HG03095 (cell line): ENCODE data around the gene CDK1.

Source experiments
- ATAC-seq: cut with Tn5 transposase; IDR thresholded peaks from one replicate; pipeline ENCODE4 v1.9.1; 2021; ENCODE audit warnings: moderate library complexity; ENCODE audit not compliant: unreplicated experiment

CDK1 gene

DNA sequence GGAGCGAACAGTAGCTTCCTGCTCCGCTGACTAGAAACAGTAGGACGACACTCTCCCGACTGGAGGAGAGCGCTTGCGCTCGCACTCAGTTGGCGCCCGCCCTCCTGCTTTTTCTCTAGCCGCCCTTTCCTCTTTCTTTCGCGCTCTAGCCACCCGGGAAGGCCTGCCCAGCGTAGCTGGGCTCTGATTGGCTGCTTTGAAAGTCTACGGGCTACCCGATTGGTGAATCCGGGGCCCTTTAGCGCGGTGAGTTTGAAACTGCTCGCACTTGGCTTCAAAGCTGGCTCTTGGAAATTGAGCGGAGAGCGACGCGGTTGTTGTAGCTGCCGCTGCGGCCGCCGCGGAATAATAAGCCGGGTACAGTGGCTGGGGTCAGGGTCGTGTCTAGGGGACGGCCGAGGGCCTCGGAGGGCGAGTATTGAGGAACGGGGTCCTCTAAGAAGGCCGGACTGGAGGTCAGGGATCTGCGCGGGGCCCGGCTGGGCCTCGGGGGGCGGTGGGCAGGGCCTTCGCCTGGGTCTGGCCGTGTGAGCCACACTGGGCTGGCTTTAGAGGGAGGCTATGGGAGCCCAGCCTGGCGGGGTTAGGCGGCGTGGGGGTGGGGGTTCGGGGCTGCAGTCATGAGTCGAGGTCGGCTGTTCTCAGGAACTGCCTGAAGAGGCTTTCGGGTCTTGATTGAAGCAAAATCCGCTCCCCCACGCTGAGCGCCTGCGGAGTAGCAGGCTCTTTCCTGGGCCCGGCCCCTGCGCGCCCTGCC, at the start of gene CDK1:
Gene CDK1 (plus strand): TSS at position 265 of the 757 bp plus-strand sequence. CDS start 1,688 bp downstream, outside the sequence.
- peak; percentile 97 for ATAC-seq

DNA sequence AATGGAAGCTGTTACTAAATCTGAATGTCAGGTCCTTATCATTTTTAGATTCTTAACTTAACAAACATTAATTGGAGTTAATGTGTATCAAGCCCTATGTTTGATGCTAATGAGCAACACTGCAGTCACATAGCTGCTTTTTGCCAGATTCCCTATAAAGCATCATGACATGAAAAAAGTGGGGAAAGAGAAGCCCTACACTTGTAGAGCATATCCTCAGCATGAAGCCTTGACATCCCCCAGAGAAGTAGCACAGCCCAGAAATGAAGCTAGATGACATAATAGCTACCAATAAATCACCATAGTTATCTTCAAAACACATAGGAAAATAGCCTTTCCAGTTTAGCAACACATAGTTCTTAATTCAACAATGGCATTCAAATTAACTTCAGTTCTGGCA, 49.2 kb upstream of the CDK1 start:
- ATAC-seq = no peak

DNA sequence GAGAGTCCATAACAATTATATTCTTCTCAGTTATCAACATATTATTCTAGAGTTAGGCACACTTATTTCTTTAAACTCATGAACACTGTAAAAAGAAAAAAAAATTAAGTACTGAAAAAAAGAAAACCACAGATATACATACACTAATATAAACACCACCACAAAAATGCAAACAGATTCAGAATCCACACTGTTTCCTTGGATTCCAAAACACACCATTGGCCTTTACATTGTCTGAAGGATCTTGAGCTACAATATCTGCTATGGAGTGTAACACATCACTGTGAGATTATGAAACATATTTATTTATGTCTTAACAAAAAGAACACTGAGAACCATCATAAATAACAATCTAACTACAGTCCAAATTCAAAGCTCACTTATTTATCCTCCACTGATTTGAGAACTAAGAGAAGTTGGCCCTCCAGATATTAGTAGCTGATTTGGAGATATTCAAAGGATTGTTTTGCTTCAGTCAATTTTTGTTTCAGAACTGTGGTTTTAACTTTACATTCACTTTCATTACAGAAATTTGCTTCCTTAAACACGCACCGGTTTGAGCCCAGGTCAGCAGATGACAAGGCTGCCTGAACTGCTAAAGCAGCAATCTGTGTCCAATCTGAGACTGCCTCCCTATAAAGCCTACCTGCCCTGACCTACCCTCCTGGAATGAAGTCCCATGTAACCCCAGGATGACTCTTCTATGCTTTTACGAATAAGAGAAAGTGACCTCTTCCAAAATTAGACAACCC, 47.0 kb upstream of the CDK1 start:
- ATAC-seq = peak; percentile 84

DNA sequence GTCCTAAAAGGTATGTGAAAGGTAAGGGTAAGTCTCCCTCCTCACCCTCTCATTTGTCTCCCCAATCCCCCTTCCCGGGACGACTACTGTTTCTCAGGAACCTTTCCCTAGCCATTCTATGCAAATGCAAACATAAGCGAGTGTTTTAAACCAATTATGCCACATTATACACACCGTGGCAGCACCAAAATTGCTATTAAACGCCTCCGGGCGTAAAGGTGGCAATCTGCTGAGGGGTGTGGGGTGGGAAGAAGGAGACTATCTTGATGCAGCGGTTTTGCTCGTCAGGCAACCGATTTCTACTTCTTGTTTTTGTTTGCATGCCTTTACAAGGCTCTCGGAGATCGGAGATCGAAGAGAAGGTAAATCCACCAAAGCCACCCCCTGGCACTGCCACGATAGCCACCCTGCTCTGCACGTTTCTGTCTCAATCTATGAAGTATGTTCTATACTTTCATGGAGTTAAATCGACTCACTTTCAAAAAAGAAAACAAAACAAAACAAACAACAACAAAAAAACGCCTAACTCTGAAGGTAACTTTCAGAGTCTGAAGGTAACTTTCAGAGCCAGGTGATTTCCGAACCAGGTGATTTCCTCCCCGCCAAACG, 46.0 kb upstream of the CDK1 start:
- no peak for ATAC-seq

DNA sequence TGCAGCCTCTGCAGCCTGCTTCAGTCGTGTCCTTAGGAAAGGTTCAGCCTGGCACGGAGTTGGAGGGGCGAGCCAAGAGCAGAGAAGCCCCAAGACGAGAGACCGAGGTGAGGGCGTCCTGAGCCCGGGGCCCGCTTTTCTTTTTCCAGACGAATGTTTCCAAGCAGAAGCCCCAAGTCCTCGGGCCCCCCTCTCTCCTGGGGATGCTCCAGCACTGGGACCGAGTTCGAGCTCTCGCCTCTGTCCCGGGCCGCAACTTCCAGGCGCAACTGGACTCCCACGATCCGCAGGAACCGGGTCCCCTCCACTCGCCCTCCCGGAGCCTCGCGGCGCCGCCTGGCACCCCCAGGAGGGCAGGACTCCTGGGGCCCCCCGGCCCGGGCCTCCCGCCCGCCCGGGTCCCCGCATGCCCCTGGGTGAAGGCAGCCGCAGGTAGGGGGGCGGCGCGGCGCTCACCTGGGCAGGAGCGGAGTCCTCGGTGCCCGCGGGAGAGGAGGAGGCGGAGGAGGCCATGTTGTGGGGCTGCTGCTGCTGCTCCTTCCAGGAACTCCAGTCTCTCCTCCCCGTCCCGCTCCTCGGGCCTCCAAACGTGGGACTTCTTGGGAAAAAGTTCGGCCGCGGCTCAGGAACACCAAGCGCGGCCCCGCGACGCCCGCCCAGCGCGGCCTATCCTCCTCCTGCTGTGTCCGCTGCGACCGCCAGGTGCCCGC, 45.3 kb upstream of the CDK1 start:
- ATAC-seq = peak; percentile 42

DNA sequence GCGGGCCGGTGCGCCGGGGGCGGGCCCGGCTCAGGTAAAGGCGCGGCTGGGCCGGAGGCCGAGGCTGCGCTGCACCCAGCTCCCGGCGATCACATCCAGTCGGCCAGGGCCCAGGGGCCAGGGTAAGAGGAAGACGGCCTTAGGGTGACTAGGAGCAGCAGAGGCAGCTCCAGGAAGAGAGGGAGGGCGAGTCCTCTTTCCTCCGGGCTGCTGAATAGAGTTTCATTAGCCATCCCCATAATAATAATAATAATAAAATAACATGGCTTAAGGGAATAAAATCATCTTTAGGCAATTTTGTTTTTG, 44.8 kb upstream of the CDK1 start:
- no peak for ATAC-seq

DNA sequence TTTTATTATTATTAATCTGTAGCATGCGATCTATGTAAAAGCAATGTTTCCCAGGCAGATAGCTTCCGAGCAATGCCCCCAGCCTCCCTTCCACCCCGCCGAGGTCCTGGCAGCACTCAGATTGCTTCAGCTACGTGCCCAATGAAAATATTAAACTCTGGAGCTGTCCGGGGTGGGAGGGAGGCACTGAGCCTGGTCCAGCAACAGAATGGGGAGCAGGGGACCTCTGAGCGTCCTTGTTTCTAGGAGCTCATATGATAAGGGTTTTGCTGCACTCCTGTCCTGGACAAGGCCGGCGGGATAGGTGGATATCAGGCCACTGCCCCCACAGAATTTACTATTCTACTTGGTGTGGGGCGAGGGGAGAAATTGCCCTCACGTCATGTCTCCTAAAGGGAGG, 44.5 kb upstream of the CDK1 start:
- no peak for ATAC-seq

DNA sequence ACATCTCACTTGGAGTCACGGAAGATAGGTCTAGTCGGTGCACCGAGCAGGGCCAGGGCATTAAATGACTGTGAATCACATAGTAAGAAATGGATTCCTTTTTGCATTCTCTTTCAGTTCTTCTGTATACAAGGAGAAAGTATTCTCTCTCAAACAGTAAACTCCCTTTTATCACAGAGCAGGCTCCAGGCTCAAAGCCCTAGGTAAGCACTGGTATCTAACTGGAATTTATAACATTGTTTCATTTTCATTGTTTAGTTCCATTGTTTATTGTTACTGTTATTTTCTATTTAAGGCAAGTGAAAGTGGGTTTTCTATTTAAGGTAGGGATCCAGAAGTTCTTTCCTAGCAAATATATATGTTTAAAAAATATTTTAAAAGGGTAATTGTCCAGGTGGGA, 44.1 kb upstream of the CDK1 start:
- no peak for ATAC-seq

DNA sequence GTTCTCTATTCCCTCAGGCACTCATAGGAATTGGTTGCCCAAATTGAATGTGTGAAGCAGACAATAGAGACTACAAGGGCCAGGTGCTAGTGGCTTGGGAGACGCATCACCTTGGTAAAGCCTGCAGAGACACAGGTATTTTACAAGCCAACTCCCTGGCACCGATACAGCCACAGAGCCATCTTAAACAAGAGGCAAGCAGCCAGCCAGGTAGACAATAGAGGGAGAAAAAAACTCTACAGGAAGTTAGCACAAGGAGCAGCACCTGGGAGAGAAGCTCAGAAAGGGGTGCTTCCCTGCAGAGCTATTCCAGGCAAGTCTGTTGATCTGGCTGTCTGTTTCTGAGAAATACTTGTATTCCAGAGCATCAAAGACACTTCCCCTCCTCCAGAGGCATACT, 43.0 kb upstream of the CDK1 start:
- ATAC-seq = no peak

DNA sequence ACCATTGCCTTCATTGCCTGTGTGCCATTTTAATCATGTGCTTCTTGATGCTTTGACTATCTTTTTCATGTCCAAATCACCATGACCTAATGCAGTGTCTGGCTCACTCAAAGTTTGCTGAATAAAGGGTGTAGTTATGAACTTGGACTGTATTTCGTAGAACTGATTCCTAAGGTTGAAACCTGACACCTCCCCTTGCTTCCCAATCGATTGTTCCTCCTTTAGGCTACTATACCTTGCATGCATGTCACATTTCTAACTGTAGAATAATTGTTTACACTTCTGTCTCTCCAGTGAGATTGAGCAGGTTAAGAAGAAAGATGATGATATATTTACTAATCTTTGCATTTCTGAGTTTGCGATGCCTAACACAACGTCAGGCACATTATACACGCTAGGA, 41.0 kb upstream of the CDK1 start:
- ATAC-seq = no peak

DNA sequence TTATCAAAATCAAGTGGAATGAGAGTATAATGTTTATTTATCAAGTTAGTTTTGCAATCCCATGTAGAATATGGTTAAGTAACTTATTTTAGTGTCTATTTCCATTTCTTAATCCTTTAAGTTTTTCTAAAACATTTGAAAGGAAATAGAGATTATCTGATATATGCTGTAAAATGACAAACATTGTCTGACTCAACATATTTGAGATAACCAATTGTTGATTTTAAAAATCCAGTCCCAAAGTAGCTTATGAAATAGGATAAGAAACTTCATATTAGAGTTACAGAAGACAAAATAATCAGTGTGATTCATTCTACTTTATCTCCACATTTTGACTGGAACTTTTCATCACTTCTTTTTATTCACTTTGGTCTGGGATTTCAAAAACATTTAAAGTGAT, 38.7 kb upstream of the CDK1 start:
- no peak for ATAC-seq

DNA sequence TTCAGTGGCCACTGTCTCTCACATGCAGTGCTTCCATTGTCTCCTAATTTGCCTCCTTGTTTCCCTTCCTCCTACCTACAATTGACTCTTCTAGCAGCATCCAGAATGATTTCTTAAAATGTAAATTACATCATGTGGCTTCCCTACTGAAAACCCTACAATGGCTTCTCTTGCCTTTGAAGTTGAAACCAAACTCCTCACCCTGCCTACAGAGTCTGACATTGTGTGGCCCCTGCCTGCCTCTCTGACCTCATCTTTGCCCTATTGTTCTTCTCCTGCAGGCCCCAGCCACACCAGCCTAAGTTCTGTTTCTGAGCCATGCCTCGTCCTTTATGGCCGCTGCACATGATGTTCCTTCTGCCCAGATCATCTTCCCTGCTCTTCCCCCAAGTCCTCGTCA, 35.8 kb upstream of the CDK1 start:
- no peak for ATAC-seq

DNA sequence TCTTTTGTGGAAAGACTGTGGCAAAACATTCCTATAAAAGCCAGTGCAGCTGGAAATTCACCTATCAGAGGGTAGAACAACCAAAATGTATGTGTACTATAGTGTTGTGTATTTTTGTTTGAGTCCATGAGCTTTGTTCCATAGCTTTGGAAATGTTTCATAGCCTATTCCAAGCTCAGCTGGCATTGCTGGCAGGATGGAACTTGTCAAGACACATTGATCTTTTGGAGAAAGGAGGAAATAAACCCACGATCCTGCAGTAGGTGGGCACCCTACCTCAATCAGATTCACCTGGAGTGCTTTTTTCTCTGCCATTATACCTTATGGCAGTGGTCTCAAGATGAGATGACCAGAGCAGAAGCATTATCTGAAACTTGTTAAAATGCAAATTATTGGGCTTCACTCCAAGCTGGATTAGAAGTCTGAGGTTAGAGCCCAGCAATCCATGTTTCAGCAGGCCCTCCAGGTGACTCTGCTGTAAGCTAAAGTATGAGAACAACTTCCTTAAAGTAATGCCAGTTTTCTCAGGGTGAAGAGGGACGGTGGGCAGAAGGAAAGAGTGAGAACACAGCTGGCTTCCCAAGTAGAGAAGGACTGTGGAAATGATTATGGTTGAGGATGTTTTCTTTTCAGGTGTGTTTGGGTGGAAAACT, 30.3 kb upstream of the CDK1 start:
- no peak for ATAC-seq

DNA sequence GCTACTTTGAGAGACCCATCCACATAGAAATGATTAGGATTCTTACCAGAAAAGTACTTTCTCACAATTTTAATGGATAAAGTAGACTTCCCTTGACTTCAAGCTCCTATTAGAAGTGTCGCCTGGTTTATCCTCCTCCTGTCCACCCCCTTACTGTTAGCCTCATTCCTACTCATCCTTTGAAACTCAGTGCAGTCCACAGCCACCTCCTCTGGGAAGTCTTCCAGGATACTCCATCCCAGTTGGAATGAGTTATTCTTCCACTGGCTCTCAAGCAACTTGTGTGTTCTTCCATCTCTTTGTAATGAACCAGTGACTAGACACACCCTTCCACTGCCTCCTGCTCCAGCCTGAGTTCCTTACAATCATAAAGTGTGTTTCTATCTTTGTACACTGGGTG, 25.1 kb upstream of the CDK1 start:
- ATAC-seq = no peak

DNA sequence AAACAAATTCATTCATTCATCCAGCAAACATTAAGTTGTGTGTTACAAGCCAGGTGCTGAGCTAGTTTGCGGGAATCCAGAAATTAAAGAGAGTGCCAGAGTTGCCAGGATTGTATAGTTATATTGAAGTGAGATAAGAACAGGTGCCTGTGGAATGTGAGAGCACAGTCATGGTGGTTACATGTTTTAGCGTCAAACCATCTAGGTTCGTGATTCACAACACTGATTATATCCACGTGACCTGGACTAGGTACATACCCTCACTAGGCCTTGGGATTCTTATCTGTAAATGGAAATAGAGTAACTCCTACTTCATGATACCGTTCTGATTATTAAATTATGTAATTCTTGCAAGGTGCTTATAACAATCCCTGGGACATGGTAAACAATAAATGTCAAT, 24.5 kb upstream of the CDK1 start:
- no peak for ATAC-seq

DNA sequence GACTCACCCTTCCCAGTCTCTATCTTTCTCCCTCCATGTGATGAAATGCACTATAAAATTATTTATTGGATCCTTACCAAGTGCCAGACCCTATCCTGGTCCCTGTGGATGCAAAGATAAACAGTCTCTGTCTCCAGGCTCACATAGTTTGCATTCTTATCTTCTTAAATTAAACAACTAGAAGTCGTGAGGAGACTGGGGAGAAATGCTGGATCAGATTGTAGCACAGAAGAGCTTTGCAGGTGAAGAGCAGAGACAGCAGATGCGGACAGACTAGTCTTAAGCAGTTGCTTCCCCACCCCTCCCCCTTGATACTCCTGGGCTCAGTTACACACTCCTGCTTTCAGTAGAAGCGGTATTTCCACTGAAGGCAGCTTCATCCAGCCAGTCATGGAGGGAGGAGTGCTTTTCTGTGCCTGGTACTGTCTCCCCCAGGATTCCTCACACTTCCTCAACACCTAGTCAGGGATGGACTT, 20.8 kb upstream of the CDK1 start:
- no peak for ATAC-seq

DNA sequence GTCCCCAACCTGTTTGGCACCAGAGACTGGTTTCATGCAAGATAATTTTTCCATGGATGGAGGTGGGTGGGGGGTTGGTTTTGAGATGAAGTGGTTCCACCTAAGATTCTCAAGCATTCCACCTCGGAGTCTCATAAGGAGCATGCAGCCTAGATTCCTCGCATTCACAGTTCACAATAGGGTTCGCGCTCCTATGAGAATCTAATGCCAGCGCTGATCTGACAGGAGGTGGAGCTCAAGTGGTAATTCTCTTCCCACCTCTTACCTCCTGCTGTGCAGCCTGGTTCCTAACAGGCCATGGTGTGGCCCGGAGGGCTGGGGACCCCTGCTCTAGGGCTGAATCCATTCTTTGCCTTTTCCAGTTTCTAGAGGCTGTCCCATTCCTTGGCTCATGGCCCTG, 19.1 kb upstream of the CDK1 start:
- no peak for ATAC-seq

DNA sequence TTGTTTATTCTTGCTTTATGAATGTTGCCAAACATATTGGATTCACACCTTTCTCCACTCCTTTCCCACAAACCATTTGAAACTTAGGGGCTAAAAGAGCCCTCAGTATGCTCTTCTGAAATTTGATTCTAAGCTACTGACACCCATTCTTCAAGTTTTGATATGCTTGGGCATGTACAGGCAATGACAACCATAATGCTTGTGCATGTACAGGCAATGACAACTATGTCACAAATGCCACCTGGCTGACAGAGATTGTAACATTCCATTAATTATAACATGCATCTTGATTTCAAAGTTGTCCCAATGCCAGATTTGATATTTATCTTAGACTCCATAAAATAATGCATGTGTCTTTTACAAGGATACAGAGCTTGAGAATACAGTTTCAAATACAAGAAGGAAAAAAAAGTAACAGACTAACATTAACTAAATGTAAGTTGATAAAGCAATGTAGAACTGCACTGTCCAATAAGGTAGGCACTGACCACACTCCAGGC, 17.5 kb upstream of the CDK1 start:
- ATAC-seq = no peak

DNA sequence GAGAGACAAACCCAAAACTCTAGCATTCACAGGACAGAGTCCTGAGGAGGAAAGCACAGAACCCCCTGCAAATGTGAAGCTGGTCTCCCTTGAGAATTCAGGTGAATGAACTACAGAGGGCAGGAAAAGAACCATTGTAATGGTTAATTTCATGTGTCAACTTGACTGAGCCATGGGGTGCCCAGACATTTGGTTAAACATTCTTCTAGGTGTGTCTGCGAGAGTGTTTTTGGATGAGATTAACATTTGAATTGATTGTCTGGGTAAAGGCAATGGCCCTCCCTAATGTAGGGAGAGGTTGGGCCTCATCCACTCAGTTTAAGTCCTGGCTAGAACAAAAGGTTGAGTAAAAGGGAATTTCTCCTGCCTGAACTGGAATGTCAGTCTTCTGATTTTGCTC, 15.7 kb upstream of the CDK1 start:
- no peak for ATAC-seq

DNA sequence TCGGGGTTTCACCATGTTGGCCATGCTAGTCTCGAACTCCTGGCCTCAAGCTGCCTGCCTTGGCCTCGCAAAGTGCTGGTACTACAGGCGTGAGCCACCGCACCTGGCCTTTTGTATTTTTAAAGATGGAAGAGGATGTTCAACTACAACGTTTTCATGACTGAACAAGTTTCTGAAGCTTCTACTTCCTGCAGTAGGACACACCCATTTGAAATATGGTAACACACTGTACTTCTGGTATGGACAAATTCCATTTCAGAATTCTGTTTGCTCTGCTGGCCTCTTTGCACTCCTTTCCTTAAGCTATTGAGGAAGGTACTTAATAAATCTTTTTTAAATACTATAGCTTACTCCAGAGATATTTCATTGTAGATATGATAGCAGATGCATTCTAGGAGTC, 10.9 kb upstream of the CDK1 start:
- no peak for ATAC-seq

DNA sequence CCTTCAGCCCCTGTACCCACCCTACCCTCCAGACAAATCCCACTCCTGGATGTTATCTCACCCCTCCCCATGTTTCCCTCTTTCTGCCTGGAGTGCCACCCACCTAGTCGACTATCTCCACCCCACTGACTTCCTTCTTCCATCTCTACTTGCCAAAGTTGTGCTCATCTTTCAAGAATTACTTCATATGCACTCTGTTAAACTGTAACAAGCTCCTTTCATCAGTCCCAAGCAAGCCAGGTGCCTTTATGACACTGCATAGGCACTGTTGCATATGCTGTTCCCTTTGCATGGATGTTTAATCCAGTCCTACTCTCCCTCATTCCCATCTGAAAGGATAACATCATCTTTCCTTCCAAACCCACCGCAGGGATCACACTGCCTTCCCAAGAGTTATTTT, 8.9 kb upstream of the CDK1 start:
- no peak for ATAC-seq
